ENCODE data around the gene FXR2. TPM values are rescaled to one million over a fixed set of nuclear protein-coding genes. Genes with fewer than 3 reads are reported as not detected.
A peak's percentile ranks its signal among the peaks of the same experiment; 100 is the strongest.

FXR2 gene
- total and polyA plus RNA-seq, 5 donors from 2014 or later: 9.7 to 28.7 (median 10.9) TPM

DNA sequence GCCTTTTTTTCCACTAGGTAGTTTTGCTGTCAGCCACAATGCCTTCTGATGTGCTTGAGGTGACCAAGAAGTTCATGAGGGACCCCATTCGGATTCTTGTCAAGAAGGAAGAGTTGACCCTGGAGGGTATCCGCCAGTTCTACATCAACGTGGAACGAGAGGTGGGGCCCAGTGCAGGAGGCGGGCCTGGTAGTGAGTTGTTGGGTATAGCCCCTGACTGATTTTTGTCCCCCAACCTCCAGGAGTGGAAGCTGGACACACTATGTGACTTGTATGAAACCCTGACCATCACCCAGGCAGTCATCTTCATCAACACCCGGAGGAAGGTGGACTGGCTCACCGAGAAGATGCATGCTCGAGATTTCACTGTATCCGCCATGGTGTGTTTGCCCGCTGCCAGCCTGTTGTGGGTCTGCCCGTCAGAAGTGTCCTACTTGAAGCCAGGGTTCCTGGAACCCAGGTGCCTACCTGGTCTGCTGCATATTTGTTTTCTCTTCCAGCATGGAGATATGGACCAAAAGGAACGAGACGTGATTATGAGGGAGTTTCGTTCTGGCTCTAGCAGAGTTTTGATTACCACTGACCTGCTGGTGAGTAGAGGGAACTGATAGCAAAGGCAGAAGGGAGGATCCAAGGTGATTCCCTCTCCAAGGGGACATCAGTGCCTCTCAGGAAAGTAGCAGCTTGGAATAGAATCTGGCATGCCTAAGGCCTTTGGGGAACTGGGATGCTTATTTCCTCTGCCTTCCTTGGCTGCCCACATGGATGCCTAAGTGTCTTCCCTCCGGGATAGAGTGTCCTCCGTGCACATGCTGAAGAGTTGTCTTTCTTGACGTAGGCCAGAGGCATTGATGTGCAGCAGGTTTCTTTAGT is 37.1 kb downstream of the FXR2 start:
- Mint-ChIP-seq H3K4me3 (peak overlapping the region in 2 of 4 donors; percentile 43 to 96), H3K36me3 (peaks cover 52% of the 10 kb centered on the region), H3K27ac (peak overlapping the region in 2 of 3 donors; percentile 62 to 90), H3K9me3 (peaks cover 0 to 1% (median 0%) of the 10 kb centered on the region in 7 donors), H3K4me1 (peaks cover 5 to 87% (median 50%) of the 10 kb centered on the region in 4 donors), H3K27me3 (peaks cover 9% of the 10 kb centered on the region)
- ATAC-seq (ENCODE audit: low read depth in 2 of 2) (no peak), DNase-seq (no peak)
- Histone ChIP-seq H3K27ac (ENCODE audit: insufficient read depth, low read length, poor library complexity, severe bottlenecking) (no peak overlapping the region), H3K4me1 (ENCODE audit: control insufficient read depth, insufficient read depth, low read length, poor library complexity, severe bottlenecking) (peaks cover 41% of the 10 kb centered on the region), H3K9me3 (ENCODE audit: control insufficient read depth in 2 of 2, low read length in 2 of 2) (no peaks in the 10 kb centered on the region), H3K27me3 (ENCODE audit: control insufficient read depth, insufficient read depth, low read length) (no peaks in the 10 kb centered on the region), H3K36me3 (ENCODE audit: control insufficient read depth, insufficient read depth, low read length) (peaks cover 49% of the 10 kb centered on the region), H3K4me3 (ENCODE audit: low read depth, low read length) (no peak overlapping the region)

DNA sequence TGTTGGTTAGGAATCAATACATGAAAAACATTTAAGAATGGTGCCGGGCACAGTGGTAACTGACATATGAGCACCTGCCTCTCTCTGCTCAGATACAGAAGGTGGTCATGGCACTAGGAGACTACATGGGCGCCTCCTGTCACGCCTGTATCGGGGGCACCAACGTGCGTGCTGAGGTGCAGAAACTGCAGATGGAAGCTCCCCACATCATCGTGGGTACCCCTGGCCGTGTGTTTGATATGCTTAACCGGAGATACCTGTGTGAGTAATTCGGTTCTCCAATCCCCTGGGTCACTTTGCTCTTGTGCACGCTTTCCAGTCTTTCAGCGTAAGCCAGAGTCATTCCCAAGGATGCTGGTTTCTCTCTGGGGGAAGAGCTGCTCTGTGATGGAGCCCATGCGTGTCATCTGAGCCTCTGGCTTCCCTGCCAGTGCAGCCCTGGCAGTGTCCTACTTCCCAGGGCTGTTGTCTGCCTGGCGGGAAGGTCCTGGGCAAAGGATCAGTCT is 38.2 kb downstream of the FXR2 start:
- Histone ChIP-seq H3K27ac (ENCODE audit: insufficient read depth, low read length, poor library complexity, severe bottlenecking) (no peak overlapping the region), H3K27me3 (ENCODE audit: control insufficient read depth, insufficient read depth, low read length) (no peaks in the 10 kb centered on the region), H3K4me1 (ENCODE audit: control insufficient read depth, insufficient read depth, low read length, poor library complexity, severe bottlenecking) (peaks cover 39% of the 10 kb centered on the region), H3K36me3 (ENCODE audit: control insufficient read depth, insufficient read depth, low read length) (peaks cover 49% of the 10 kb centered on the region), H3K4me3 (ENCODE audit: low read depth, low read length) (no peak overlapping the region), H3K9me3 (ENCODE audit: control insufficient read depth in 2 of 2, low read length in 2 of 2) (no peaks in the 10 kb centered on the region)
- ATAC-seq (ENCODE audit: low read depth in 2 of 2) (no peak), DNase-seq (no peak)
- peaks cover 52% of the 10 kb centered on the region for H3K36me3 Mint-ChIP-seq
- H3K27ac Mint-ChIP-seq: peak overlapping the region in 2 of 3 donors; percentile 42 to 62
- H3K27me3 Mint-ChIP-seq: peaks cover 11% of the 10 kb centered on the region
- peaks cover 0 to 1% (median 0%) of the 10 kb centered on the region in 7 donors for H3K9me3 Mint-ChIP-seq
- H3K4me1 Mint-ChIP-seq: peaks cover 5 to 86% (median 50%) of the 10 kb centered on the region in 4 donors
- H3K4me3 Mint-ChIP-seq: peak overlapping the region; percentile 4 to 96 (median 32)

DNA sequence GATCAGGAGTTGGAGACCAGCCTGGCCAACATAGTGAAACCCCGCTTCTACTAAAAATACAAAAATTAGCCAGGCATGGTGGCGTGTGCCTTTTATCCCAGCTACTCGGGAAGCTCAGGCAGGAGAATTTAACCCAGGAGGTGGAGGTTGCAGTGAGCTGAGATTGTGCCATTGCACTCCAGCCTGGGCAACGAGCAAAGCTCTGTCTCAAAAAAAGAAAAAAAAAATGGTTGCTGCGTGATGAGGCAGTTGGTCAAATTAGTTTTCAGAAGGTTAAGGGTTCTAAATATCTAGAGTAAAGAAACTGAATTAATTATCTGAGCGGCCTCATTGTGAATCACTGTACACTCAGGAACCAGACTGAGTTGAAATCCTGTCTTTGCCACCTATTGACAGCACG is 38.7 kb downstream of the FXR2 start:
- H3K9me3 ChIP-seq (ENCODE audit: control insufficient read depth in 2 of 2, low read length in 2 of 2): no peaks in the 10 kb centered on the region
- Mint-ChIP-seq H3K36me3 (peaks cover 55% of the 10 kb centered on the region), H3K9me3 (peaks cover 0 to 1% (median 0%) of the 10 kb centered on the region in 7 donors), H3K4me1 (peaks cover 5 to 83% (median 49%) of the 10 kb centered on the region in 4 donors), H3K27me3 (peaks cover 11% of the 10 kb centered on the region), H3K27ac (peak overlapping the region in 1 of 3 donors; percentile 97), H3K4me3 (peak overlapping the region in 3 of 4 donors; percentile 28 to 96 (median 29))
- no peak overlapping the region for H3K27ac ChIP-seq (ENCODE audit: insufficient read depth, low read length, poor library complexity, severe bottlenecking)
- H3K4me3 ChIP-seq (ENCODE audit: low read depth, low read length): no peak overlapping the region
- peaks cover 39% of the 10 kb centered on the region for H3K4me1 ChIP-seq (ENCODE audit: control insufficient read depth, insufficient read depth, low read length, poor library complexity, severe bottlenecking)
- H3K36me3 ChIP-seq (ENCODE audit: control insufficient read depth, insufficient read depth, low read length): peaks cover 49% of the 10 kb centered on the region
- no peaks in the 10 kb centered on the region for H3K27me3 ChIP-seq (ENCODE audit: control insufficient read depth, insufficient read depth, low read length)
- no peak for ATAC-seq (ENCODE audit: low read depth in 2 of 2)
- no peak for DNase-seq

DNA sequence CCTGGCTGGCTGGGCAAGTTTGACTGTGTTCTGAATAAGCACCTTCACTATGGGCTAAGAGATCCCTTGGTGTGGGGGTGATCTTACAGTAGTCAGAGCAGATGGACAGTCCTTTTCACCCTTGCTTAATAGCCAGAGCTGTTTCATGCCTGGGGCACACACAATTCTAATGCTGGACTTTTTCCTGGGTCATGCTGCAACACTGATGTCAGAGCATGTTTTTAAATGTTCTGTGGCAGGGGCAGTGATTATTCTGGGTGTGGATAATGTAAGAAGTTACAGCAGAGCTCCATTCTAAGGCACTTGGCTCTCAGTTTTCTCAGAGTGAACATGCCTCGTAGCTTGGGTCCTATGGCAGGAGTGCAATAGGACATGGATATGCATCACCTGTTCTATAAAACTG is 39.2 kb downstream of the FXR2 start:
- peak overlapping the region in 1 of 3 donors; percentile 97 for H3K27ac Mint-ChIP-seq
- no peaks in the 10 kb centered on the region for H3K27me3 ChIP-seq (ENCODE audit: control insufficient read depth, insufficient read depth, low read length)
- H3K27ac ChIP-seq (ENCODE audit: insufficient read depth, low read length, poor library complexity, severe bottlenecking): peak overlapping the region; percentile 97
- H3K36me3 ChIP-seq (ENCODE audit: control insufficient read depth, insufficient read depth, low read length): peaks cover 53% of the 10 kb centered on the region
- H3K4me1 Mint-ChIP-seq: peaks cover 5 to 78% (median 46%) of the 10 kb centered on the region in 4 donors
- H3K4me1 ChIP-seq (ENCODE audit: control insufficient read depth, insufficient read depth, low read length, poor library complexity, severe bottlenecking): peaks cover 39% of the 10 kb centered on the region
- H3K4me3 Mint-ChIP-seq: peak overlapping the region; percentile 96 to 99 (median 98)
- DNase-seq: no peak
- H3K36me3 Mint-ChIP-seq: peaks cover 60% of the 10 kb centered on the region
- peaks cover 11% of the 10 kb centered on the region for H3K27me3 Mint-ChIP-seq
- H3K9me3 Mint-ChIP-seq: peaks cover 0 to 1% (median 0%) of the 10 kb centered on the region in 7 donors
- peak overlapping the region; percentile 76 for H3K4me3 ChIP-seq (ENCODE audit: low read depth, low read length)
- ATAC-seq (ENCODE audit: low read depth in 2 of 2): no peak
- no peaks in the 10 kb centered on the region for H3K9me3 ChIP-seq (ENCODE audit: control insufficient read depth in 2 of 2, low read length in 2 of 2)

DNA sequence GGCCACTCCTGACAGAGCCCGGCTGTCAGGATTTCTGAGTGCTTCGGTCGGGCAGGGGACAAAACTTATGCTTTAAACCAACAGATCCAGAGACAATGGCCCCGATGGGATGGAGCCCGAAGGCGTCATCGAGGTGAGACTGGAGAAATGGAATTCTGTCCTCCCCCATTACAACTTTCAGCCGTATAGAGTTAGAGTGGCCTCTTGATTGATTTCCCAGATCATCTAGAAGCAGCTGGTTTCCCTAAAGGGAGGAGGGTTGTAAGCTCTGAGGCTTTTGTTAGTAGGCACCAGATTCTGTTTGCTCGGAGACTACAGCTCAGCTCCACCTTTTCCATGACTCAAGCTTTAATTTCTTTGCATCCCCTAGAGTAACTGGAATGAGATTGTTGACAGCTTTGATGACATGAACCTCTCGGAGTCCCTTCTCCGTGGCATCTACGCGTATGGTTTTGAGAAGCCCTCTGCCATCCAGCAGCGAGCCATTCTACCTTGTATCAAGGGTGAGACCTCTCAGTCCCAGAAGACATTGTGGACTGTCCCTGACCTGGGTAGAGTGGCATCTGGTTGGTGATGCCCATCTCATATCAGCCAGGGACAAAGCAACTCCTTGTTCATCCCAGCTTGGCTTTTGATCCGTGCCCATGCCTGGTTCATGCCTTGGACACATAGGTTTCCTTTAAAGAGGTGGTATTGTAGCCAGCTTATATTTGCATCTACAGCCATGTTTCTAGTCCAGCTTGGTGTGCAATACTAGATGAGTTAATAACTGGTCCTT is 40.3 kb downstream of the FXR2 start:
- peaks cover 4 to 68% (median 38%) of the 10 kb centered on the region in 4 donors for H3K4me1 Mint-ChIP-seq
- Histone ChIP-seq H3K27ac (ENCODE audit: insufficient read depth, low read length, poor library complexity, severe bottlenecking) (peak overlapping the region; percentile 97), H3K9me3 (ENCODE audit: control insufficient read depth in 2 of 2, low read length in 2 of 2) (no peaks in the 10 kb centered on the region), H3K4me3 (ENCODE audit: low read depth, low read length) (peak overlapping the region; percentile 76), H3K27me3 (ENCODE audit: control insufficient read depth, insufficient read depth, low read length) (no peaks in the 10 kb centered on the region), H3K36me3 (ENCODE audit: control insufficient read depth, insufficient read depth, low read length) (peaks cover 59% of the 10 kb centered on the region), H3K4me1 (ENCODE audit: control insufficient read depth, insufficient read depth, low read length, poor library complexity, severe bottlenecking) (peaks cover 33% of the 10 kb centered on the region)
- H3K27ac Mint-ChIP-seq: peak overlapping the region; percentile 71 to 99 (median 97)
- peaks cover 0 to 1% (median 0%) of the 10 kb centered on the region in 7 donors for H3K9me3 Mint-ChIP-seq
- H3K27me3 Mint-ChIP-seq: peaks cover 11% of the 10 kb centered on the region
- peaks cover 63% of the 10 kb centered on the region for H3K36me3 Mint-ChIP-seq
- H3K4me3 Mint-ChIP-seq: peak overlapping the region; percentile 96 to 99 (median 98)
- no peak for ATAC-seq (ENCODE audit: low read depth in 2 of 2)
- no peak for DNase-seq

DNA sequence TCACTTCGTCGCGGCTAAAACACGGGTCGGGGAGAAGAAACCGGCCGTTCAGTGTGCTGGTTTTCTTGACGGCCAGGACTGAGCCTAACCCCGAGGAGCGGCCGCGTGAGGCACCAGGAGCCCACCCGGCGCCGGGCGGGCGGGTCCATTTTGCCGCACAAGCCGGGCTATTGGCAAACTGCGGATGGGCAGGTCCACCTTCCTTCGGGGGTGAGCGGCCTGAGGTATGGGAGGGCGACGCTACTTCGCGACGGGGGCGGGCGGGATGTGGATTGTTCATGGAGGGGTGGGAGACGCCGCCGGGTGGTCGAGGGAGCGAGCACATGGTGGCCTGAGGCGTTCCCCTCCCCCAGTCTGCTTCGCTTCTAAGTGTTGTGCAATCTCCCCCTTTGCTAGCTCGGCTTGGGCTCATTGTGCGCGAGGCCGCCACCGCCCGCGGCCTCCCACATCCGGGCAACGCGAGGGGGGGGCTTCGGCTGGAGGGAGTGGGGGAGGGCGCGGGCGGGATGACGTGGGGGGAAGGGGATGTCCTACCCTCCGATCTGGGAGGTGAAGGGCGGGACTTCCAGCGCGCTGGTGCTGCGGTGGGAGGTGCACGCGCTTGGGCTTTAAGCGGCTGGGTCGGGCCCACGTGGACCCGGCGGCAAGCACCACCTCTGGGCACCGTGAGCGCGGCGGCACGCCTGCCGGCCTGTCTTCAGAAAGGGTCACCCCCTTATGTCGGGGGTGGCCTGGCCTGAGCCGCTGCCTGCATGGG is 41.2 kb downstream of the FXR2 start:
- Mint-ChIP-seq H3K4me1 (peaks cover 0 to 60% (median 32%) of the 10 kb centered on the region in 4 donors), H3K36me3 (peaks cover 59% of the 10 kb centered on the region), H3K27ac (peak overlapping the region; percentile 97 to 100 (median 99)), H3K27me3 (peaks cover 11% of the 10 kb centered on the region), H3K4me3 (peak overlapping the region; percentile 96 to 99 (median 98)), H3K9me3 (peaks cover 0 to 1% (median 0%) of the 10 kb centered on the region in 7 donors)
- Histone ChIP-seq H3K27ac (ENCODE audit: insufficient read depth, low read length, poor library complexity, severe bottlenecking) (peak overlapping the region; percentile 97), H3K36me3 (ENCODE audit: control insufficient read depth, insufficient read depth, low read length) (peaks cover 56% of the 10 kb centered on the region), H3K27me3 (ENCODE audit: control insufficient read depth, insufficient read depth, low read length) (no peaks in the 10 kb centered on the region), H3K9me3 (ENCODE audit: control insufficient read depth in 2 of 2, low read length in 2 of 2) (no peaks in the 10 kb centered on the region), H3K4me1 (ENCODE audit: control insufficient read depth, insufficient read depth, low read length, poor library complexity, severe bottlenecking) (peaks cover 25% of the 10 kb centered on the region), H3K4me3 (ENCODE audit: low read depth, low read length) (peak overlapping the region; percentile 76)
- DNase-seq (peak; percentile 87 to 97 (median 91)), ATAC-seq (ENCODE audit: low read depth in 2 of 2) (peak; percentile 34 to 41)
